Raji (cell line): ENCODE data around the gene CHRNG.

Experiments
- POLR2A ChIP-seq: IDR thresholded peaks from 2 replicates; pipeline ENCODE4 v1.6.1; 2011; ENCODE audit warnings: low read depth, low read length, control low read depth; ENCODE audit not compliant: insufficient read depth

CHRNG gene

GRCh38 chr2:232501794-232502390 is 37.6 kb upstream of the CHRNG start:
- no peak for TF ChIP-seq POLR2A

GRCh38 chr2:232502511-232502910 is 37.0 kb upstream of the CHRNG start:
- no peak for TF ChIP-seq POLR2A

GRCh38 chr2:232502911-232503808 is 36.3 kb upstream of the CHRNG start:
- TF ChIP-seq POLR2A, result no peak

GRCh38 chr2:232503809-232504323 is 35.6 kb upstream of the CHRNG start:
- no peak for TF ChIP-seq POLR2A

- TF ChIP-seq POLR2A, result no peak
These were observed 35.1 kb upstream of the CHRNG start for GRCh38 chr2:232504438-232504837.

- no peak for TF ChIP-seq POLR2A
These were observed 33.6 kb upstream of the CHRNG start for GRCh38 chr2:232505856-232506255.

GRCh38 chr2:232506709-232507108 is 32.8 kb upstream of the CHRNG start:
- no peak for TF ChIP-seq POLR2A

GRCh38 chr2:232508251-232508650 is 31.2 kb upstream of the CHRNG start:
- TF ChIP-seq POLR2A, result no peak

GRCh38 chr2:232511336-232511890 is 28.1 kb upstream of the CHRNG start:
- no peak for TF ChIP-seq POLR2A

- TF ChIP-seq POLR2A, result no peak
These were observed 26.9 kb upstream of the CHRNG start for GRCh38 chr2:232512602-232513001.

- TF ChIP-seq POLR2A, result no peak
These were observed 26.1 kb upstream of the CHRNG start for GRCh38 chr2:232513353-232513752.

GRCh38 chr2:232515639-232516038 is 23.9 kb upstream of the CHRNG start:
- no peak for TF ChIP-seq POLR2A

GRCh38 chr2:232516551-232516950 is 22.9 kb upstream of the CHRNG start:
- TF ChIP-seq POLR2A, result no peak

- TF ChIP-seq POLR2A, result no peak
These were observed 20.6 kb upstream of the CHRNG start for GRCh38 chr2:232518844-232519243.

GRCh38 chr2:232519581-232520438 is 19.7 kb upstream of the CHRNG start, which contains the start of gene PRSS56:
Gene PRSS56 (plus strand): TSS chr2:232520388. CDS start chr2:232520599, 211 bp downstream.
- no peak for TF ChIP-seq POLR2A
